ENCODE measurements around the gene ZCCHC7. TPM values are rescaled to one million over a fixed set of nuclear protein-coding genes. Genes with fewer than 3 reads are reported as not detected.

Gene ZCCHC7
- polyA plus RNA-seq, 3 donors: 8.7 to 12.9 (median 12.5) TPM

DNA sequence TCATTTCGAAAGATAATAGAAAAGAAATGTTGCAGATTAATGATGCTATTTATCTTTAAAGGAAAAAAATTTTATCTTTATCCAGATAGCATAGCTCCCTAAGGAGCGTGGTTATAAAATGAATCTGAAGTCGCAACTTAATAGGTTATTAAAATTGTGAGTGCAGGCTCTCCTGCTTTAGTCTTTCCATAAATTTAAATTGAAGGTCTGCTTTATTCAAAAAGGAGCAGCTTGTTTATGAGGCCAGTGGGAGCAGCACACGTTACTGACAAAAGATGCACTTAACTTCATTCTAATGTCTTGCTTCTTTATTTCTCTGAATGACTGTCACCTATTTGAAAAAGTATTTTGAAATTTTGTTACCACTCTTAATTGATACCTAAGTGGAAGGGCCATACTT, 95.0 kb downstream of the ZCCHC7 start:
- no peak for DNase-seq
- no peaks in the 10 kb centered on the region for H3K79me2 ChIP-seq (ENCODE audit: insufficient read depth, low read length)
- WGBS (ENCODE audit: insufficient coverage): no CpG with 5 or more reads among the region's 4 CpGs

DNA sequence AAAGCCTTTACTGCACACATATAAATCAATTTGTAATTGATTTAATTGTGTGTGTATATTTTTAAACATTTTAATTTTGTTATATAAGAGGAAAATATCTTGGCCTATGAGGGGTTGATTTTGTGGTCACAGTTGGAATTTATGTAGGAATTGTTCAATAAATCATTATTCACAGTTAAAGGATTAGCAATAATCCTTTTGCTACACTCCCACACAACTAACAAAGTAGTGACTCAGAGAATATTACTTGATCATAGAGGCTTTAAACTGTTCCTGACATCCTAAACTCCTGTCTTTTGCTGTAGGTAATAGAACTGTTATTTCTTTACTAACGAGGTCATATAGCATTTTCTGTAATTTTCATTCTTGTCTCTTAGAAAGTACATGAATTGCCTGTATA, 95.5 kb downstream of the ZCCHC7 start:
- H3K27ac Mint-ChIP-seq: no peak overlapping the region
- no peak overlapping the region for H3K9ac ChIP-seq (ENCODE audit: insufficient read depth, low read length, poor library complexity, severe bottlenecking)
- H3K9me3 ChIP-seq (replicated peaks in 1 of 2; ENCODE audit: control insufficient read depth in 1 of 2, insufficient read depth in 1 of 2, low read length in 2 of 2): no peaks in the 10 kb centered on the region
- H4K20me1 ChIP-seq (ENCODE audit: insufficient read depth, low read length): no peaks in the 10 kb centered on the region
- no peak for DNase-seq
- WGBS (ENCODE audit: insufficient coverage): no CpG with 5 or more reads among the region's 1 CpG
- peaks cover 0 to 2% (median 2%) of the 10 kb centered on the region in 3 donors for H3K27me3 Mint-ChIP-seq (ENCODE audit: low read depth in 3 of 3)
- no peak overlapping the region for H3K4me3 Mint-ChIP-seq
- no peak overlapping the region for H3K27ac ChIP-seq (ENCODE audit: low read depth in 1 of 2, low read length in 2 of 2)
- peaks cover 3% of the 10 kb centered on the region for H3K4me1 Mint-ChIP-seq
- intact Hi-C loops (cut with micrococcal nuclease): no loop called here
- H3K27me3 ChIP-seq (ENCODE audit: control insufficient read depth in 2 of 2, insufficient read depth in 2 of 2, low read length in 2 of 2): no peaks in the 10 kb centered on the region
- no peak overlapping the region for H3K4me2 ChIP-seq (replicated peaks; ENCODE audit: extremely low read depth, low read length, poor library complexity, severe bottlenecking)
- no peak overlapping the region for H3K4me3 ChIP-seq (replicated peaks in 1 of 3; ENCODE audit: low read depth in 2 of 3, low read length in 3 of 3)
- no peak overlapping the region for H2AFZ ChIP-seq (ENCODE audit: insufficient read depth, low read depth, low read length, poor library complexity, severe bottlenecking)
- no peaks in the 10 kb centered on the region for H3K79me2 ChIP-seq (ENCODE audit: insufficient read depth, low read length)
- peaks cover 0 to 2% of the 10 kb centered on the region in 2 donors for H3K36me3 ChIP-seq (replicated peaks in 1 of 2; ENCODE audit: control insufficient read depth in 1 of 2, insufficient read depth in 2 of 2, low read length in 2 of 2)
- H3K4me1 ChIP-seq (ENCODE audit: control insufficient read depth in 1 of 2, insufficient read depth in 2 of 2, low read length in 2 of 2): no peaks in the 10 kb centered on the region
- peaks cover 0 to 4% (median 0%) of the 10 kb centered on the region in 7 donors for H3K9me3 Mint-ChIP-seq
- TF ChIP-seq, protein P1, sequence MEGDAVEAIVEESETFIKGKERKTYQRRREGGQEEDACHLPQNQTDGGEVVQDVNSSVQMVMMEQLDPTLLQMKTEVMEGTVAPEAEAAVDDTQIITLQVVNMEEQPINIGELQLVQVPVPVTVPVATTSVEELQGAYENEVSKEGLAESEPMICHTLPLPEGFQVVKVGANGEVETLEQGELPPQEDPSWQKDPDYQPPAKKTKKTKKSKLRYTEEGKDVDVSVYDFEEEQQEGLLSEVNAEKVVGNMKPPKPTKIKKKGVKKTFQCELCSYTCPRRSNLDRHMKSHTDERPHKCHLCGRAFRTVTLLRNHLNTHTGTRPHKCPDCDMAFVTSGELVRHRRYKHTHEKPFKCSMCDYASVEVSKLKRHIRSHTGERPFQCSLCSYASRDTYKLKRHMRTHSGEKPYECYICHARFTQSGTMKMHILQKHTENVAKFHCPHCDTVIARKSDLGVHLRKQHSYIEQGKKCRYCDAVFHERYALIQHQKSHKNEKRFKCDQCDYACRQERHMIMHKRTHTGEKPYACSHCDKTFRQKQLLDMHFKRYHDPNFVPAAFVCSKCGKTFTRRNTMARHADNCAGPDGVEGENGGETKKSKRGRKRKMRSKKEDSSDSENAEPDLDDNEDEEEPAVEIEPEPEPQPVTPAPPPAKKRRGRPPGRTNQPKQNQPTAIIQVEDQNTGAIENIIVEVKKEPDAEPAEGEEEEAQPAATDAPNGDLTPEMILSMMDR (IDR thresholded peaks at IDR 0.05): no peak
- H3K36me3 Mint-ChIP-seq: peaks cover 4 to 9% of the 10 kb centered on the region in 2 donors

More for the DNA sequence above, 95.0 kb downstream of the ZCCHC7 start:
- H3K27ac Mint-ChIP-seq: no peak overlapping the region
- Histone ChIP-seq H3K4me3 (replicated peaks in 1 of 3; ENCODE audit: low read depth in 2 of 3, low read length in 3 of 3) (no peak overlapping the region), H3K4me1 (ENCODE audit: control insufficient read depth in 1 of 2, insufficient read depth in 2 of 2, low read length in 2 of 2) (no peaks in the 10 kb centered on the region), H3K9ac (ENCODE audit: insufficient read depth, low read length, poor library complexity, severe bottlenecking) (no peak overlapping the region), H3K4me2 (replicated peaks; ENCODE audit: extremely low read depth, low read length, poor library complexity, severe bottlenecking) (no peak overlapping the region), H3K27me3 (ENCODE audit: control insufficient read depth in 2 of 2, insufficient read depth in 2 of 2, low read length in 2 of 2) (no peaks in the 10 kb centered on the region), H3K27ac (ENCODE audit: low read depth in 1 of 2, low read length in 2 of 2) (no peak overlapping the region), H4K20me1 (ENCODE audit: insufficient read depth, low read length) (no peaks in the 10 kb centered on the region), H3K9me3 (replicated peaks in 1 of 2; ENCODE audit: control insufficient read depth in 1 of 2, insufficient read depth in 1 of 2, low read length in 2 of 2) (no peaks in the 10 kb centered on the region), H3K36me3 (replicated peaks in 1 of 2; ENCODE audit: control insufficient read depth in 1 of 2, insufficient read depth in 2 of 2, low read length in 2 of 2) (peaks cover 0 to 7% of the 10 kb centered on the region in 2 donors), H2AFZ (ENCODE audit: insufficient read depth, low read depth, low read length, poor library complexity, severe bottlenecking) (no peak overlapping the region)
- peaks cover 0 to 2% (median 2%) of the 10 kb centered on the region in 3 donors for H3K27me3 Mint-ChIP-seq (ENCODE audit: low read depth in 3 of 3)
- peaks cover 0 to 4% (median 0%) of the 10 kb centered on the region in 7 donors for H3K9me3 Mint-ChIP-seq
- peaks cover 4 to 10% of the 10 kb centered on the region in 2 donors for H3K36me3 Mint-ChIP-seq
- TF ChIP-seq, protein P1 (IDR thresholded peaks at IDR 0.05): no peak
- peaks cover 3% of the 10 kb centered on the region for H3K4me1 Mint-ChIP-seq
- intact Hi-C loops (cut with micrococcal nuclease): no loop called here
- H3K4me3 Mint-ChIP-seq: no peak overlapping the region
